A673 (cell line): ENCODE data around the gene CHST6. TPM values are rescaled to one million over a fixed set of nuclear protein-coding genes. Genes with fewer than 3 reads are reported as not detected.

ENCODE experiments used
- BruUV-seq: library from RNA; stranded (reverse); fragments of 400-500 nt; replicated peaks from 2 replicates; lab custom pipeline; 2021; lab: Mats Ljungman, UMichigan
- CTCF ChIA-PET: fragments of 300-600 bp; sonication (Branson Sonifier 250); formaldehyde crosslinking; loops from one replicate; lab custom pipeline; 2022; ENCODE audit warnings: antibody characterized with exemption; lab: Charles Lee
- POLR2A ChIA-PET: fragments of 300-600 bp; sonication (Branson Sonifier 250); formaldehyde crosslinking; loops from one replicate; lab custom pipeline; 2022; ENCODE audit warnings: antibody characterized with exemption; ENCODE audit not compliant: low non-redundant PET; lab: Charles Lee
- DNase-seq: peaks from one replicate; pipeline ENCODE4 v3.0.0-alpha.2; 2015; ENCODE audit warnings: low spot score
- H3K27ac ChIP-seq: fragments of 200-600 bp; sonication (generic); 2 replicates; pipeline ENCODE4 v1.5.1; 2016; ENCODE audit warnings: mixed run types, low read depth, mild to moderate bottlenecking, mixed read lengths, antibody characterized with exemption, low read length; ENCODE audit not compliant: poor library complexity, severe bottlenecking
- H3K27me3 ChIP-seq: fragments of 200-600 bp; sonication (generic); replicated peaks from 2 replicates; pipeline ENCODE4 v1.6.1; 2017; ENCODE audit warnings: mixed run types, low read depth, mild to moderate bottlenecking, mixed read lengths, antibody characterized with exemption, low read length; ENCODE audit not compliant: insufficient read depth, poor library complexity
- H3K36me3 ChIP-seq: fragments of 200-600 bp; sonication (generic); 2 replicates; pipeline ENCODE4 v1.6.1; 2016; ENCODE audit warnings: mixed run types, mild to moderate bottlenecking, mixed read lengths, antibody characterized with exemption, low read length; ENCODE audit not compliant: insufficient read depth, poor library complexity, severe bottlenecking
- H3K4me1 ChIP-seq: fragments of 200-600 bp; sonication (generic); 2 replicates; pipeline ENCODE4 v1.6.1; 2017; ENCODE audit warnings: mixed run types, mild to moderate bottlenecking, mixed read lengths, antibody characterized with exemption, low read length; ENCODE audit not compliant: insufficient read depth, poor library complexity, severe bottlenecking
- H3K4me3 ChIP-seq: fragments of 200-600 bp; sonication (generic); 2 replicates; pipeline ENCODE4 v1.5.1; 2016; ENCODE audit warnings: low read depth, mixed run types, mild to moderate bottlenecking, mixed read lengths, low read length; ENCODE audit not compliant: poor library complexity, severe bottlenecking
- H3K9me3 ChIP-seq: fragments of 200-600 bp; sonication (generic); 2 replicates; pipeline ENCODE4 v1.6.1; 2016; ENCODE audit warnings: mixed run types, low read depth, mild to moderate bottlenecking, mixed read lengths, antibody characterized with exemption, low read length; ENCODE audit not compliant: poor library complexity, severe bottlenecking
- CTCF ChIP-seq: fragments of 300-800, 200-600 bp; sonication (generic); conservative IDR thresholded peaks from 2 replicates; pipeline ENCODE4 v1.5.1; 2017; ENCODE audit warnings: low read depth, mild to moderate bottlenecking, antibody characterized with exemption, low read length, moderate library complexity, mixed read lengths
- EZH2 ChIP-seq: fragments of 200-600 bp; sonication (generic); IDR thresholded peaks from 2 replicates; pipeline ENCODE4 v1.6.1; 2017; ENCODE audit warnings: borderline replicate concordance, low read depth, mild to moderate bottlenecking, mixed read lengths, antibody characterized with exemption, low read length; ENCODE audit not compliant: poor library complexity, severe bottlenecking
- intact Hi-C: fragments of 100-400 bp; cut with micrococcal nuclease; formaldehyde crosslinking; loops from one replicate; pipeline ENCODE4 v1.10.0; 2022; ENCODE audit not compliant: unreplicated experiment
- total RNA-seq: library from RNA; stranded (reverse); gene quantifications from 2 replicates; pipeline ENCODE4 v1.2.3, GENCODE V29; 2021

Gene CHST6
- total RNA-seq, 1 experiment from 2014 or later, result 5.0 TPM

- peaks cover 11% of the 10 kb centered on the region for H3K4me1 ChIP-seq
- no peak overlapping the region for H3K4me3 ChIP-seq
- peaks cover 8% of the 10 kb centered on the region for H3K36me3 ChIP-seq
- ChIA-PET CTCF (no interaction called here), POLR2A (no interaction called here)
- no TSS peak for BruUV-seq
- H3K27me3 ChIP-seq, result no peaks in the 10 kb centered on the region
- TF ChIP-seq CTCF (no peak), EZH2 (no peak)
- DNase-seq, result peak; percentile 56
- no peaks in the 10 kb centered on the region for H3K9me3 ChIP-seq
- peak overlapping the region; percentile 42 for H3K27ac ChIP-seq
- intact Hi-C loops, result no loop called here
Measured at GRCh38 chr16:75443298-75443697, 51.9 kb downstream of the CHST6 start.

- POLR2A ChIA-PET, result no interaction called here
- Histone ChIP-seq H3K27me3 (no peaks in the 10 kb centered on the region), H3K27ac (peak overlapping the region; percentile 93), H3K36me3 (peaks cover 8% of the 10 kb centered on the region), H3K4me3 (peak overlapping the region; percentile 88), H3K4me1 (peaks cover 6% of the 10 kb centered on the region), H3K9me3 (no peaks in the 10 kb centered on the region)
- DNase-seq, result peak; percentile 90
- CTCF ChIA-PET, result interaction anchor here (0.6 to 1.0 kb wide), 3 partner anchors 30 to 84 kb away, joined by 3 read pairs; no protein-coding TSS in a partner anchor
- TSS peak; percentile 93 for BruUV-seq
- TF ChIP-seq CTCF (no peak), EZH2 (no peak)
- intact Hi-C loops, result no loop called here
Measured at GRCh38 chr16:75433732-75434413, 61.4 kb downstream of the CHST6 start.

GRCh38 chr16:75432828-75433731, 62.2 kb downstream of the CHST6 start, which contains the start of gene CFDP1:
Gene CFDP1 (minus strand): TSS chr16:75433503. CDS start chr16:75433352, 151 bp downstream.
- Histone ChIP-seq H3K9me3 (no peaks in the 10 kb centered on the region), H3K4me1 (peaks cover 6% of the 10 kb centered on the region), H3K27me3 (no peaks in the 10 kb centered on the region), H3K4me3 (peak within 1 kb of the TSS; percentile 88), H3K36me3 (peaks cover 8% of the 10 kb centered on the region), H3K27ac (peak within 1 kb of the TSS; percentile 93)
- POLR2A ChIA-PET, result no interaction called here
- DNase-seq, result peak; percentile 97
- CTCF ChIA-PET, result interaction anchor here (0.8 kb wide), 1 partner anchor 32 kb away, joined by 3 read pairs; no protein-coding TSS in a partner anchor
- BruUV-seq, result no TSS peak
- TF ChIP-seq CTCF, result no peak
- TF ChIP-seq EZH2, result no peak
- intact Hi-C loops, result no loop called here
